Neural cell (in vitro differentiated cells): ENCODE results near the gene TTR. TPM values are rescaled to one million over a fixed set of nuclear protein-coding genes. Genes with fewer than 3 reads are reported as not detected.

Experiments
- H2AFZ ChIP-seq: fragments of 200-600, 300-800 bp; sonication (generic), shearing (Covaris generic); 2 replicates; pipeline ENCODE4 v1.6.0; 2014; ENCODE audit warnings: low read depth, mild to moderate bottlenecking, antibody characterized with exemption, low read length, moderate library complexity
- H3F3A ChIP-seq: fragments of 200-600 bp; shearing (Covaris generic); 2 replicates; pipeline ENCODE4 v1.6.1; 2016; ENCODE audit warnings: mild to moderate bottlenecking, moderate library complexity, mixed read lengths, antibody characterized with exemption, low read length; ENCODE audit not compliant: insufficient read depth, poor library complexity, severe bottlenecking
- H3K27ac ChIP-seq: fragments of 200-600, 300-800 bp; sonication (generic), shearing (Covaris generic); 2 replicates; pipeline ENCODE4 v1.5.1; 2014; ENCODE audit warnings: mild to moderate bottlenecking, low read length, moderate library complexity
- H3K27me3 ChIP-seq: fragments of 300-800, 200-600 bp; sonication (generic), shearing (Covaris generic); 2 replicates; pipeline ENCODE4 v1.6.0; 2014; ENCODE audit warnings: mild to moderate bottlenecking, low read depth, low read length, moderate library complexity; ENCODE audit not compliant: insufficient read depth
- H3K36me3 ChIP-seq: fragments of 300-800, 200-600 bp; sonication (generic), shearing (Covaris generic); 2 replicates; pipeline ENCODE4 v1.5.1; 2014; ENCODE audit warnings: mild to moderate bottlenecking, antibody characterized with exemption, low read length, moderate library complexity; ENCODE audit not compliant: insufficient read depth
- H3K4me2 ChIP-seq: fragments of 300-800, 200-600 bp; sonication (generic), shearing (Covaris generic); 2 replicates; pipeline ENCODE4 v1.6.0; 2014; ENCODE audit warnings: mild to moderate bottlenecking, low read length
- H3K4me3 ChIP-seq: fragments of 300-800, 200-600 bp; sonication (generic), shearing (Covaris generic); 2 replicates; pipeline ENCODE4 v1.5.1; 2014; ENCODE audit warnings: mild to moderate bottlenecking, low read length, moderate library complexity
- H3K79me2 ChIP-seq: fragments of 200-600 bp; shearing (Covaris generic); replicated peaks from 2 replicates; pipeline ENCODE4 v1.6.0; 2014; ENCODE audit warnings: mild to moderate bottlenecking, low read length, moderate library complexity; ENCODE audit not compliant: insufficient read depth
- H3K9ac ChIP-seq: fragments of 300-800, 200-600 bp; sonication (generic), shearing (Covaris generic); 2 replicates; pipeline ENCODE4 v1.6.1; 2016; ENCODE audit warnings: mild to moderate bottlenecking, low read length, mixed read lengths
- H3K9me2 ChIP-seq: fragments of 200-600 bp; shearing (Covaris generic); 2 replicates; pipeline ENCODE4 v1.6.1; 2016; ENCODE audit warnings: mild to moderate bottlenecking, low read length, mixed read lengths; ENCODE audit not compliant: insufficient read depth
- H3K9me3 ChIP-seq: fragments of 200-600, 300-800 bp; sonication (generic), shearing (Covaris generic); 2 replicates; pipeline ENCODE4 v1.6.1; 2016; ENCODE audit warnings: mild to moderate bottlenecking, mixed run types, low read length, moderate library complexity, mixed read lengths
- H4K20me1 ChIP-seq: fragments of 200-600 bp; shearing (Covaris generic); 2 replicates; pipeline ENCODE4 v1.6.1; 2016; ENCODE audit warnings: mild to moderate bottlenecking, mixed run types; ENCODE audit not compliant: insufficient read depth
- CTCF ChIP-seq: fragments of 450-650 bp; IDR thresholded peaks from 2 replicates; pipeline ENCODE4 v1.5.1; 2014; ENCODE audit warnings: antibody characterized with exemption, mild to moderate bottlenecking, moderate library complexity; ENCODE audit not compliant: poor library complexity, severe bottlenecking
- EP300 ChIP-seq: fragments of 450-650 bp; conservative IDR thresholded peaks from 2 replicates; pipeline ENCODE4 v1.6.1; 2014; ENCODE audit warnings: antibody characterized with exemption, mild to moderate bottlenecking, moderate library complexity; ENCODE audit not compliant: poor library complexity, severe bottlenecking
- EZH2 ChIP-seq: fragments of 200-600, 300-800 bp; shearing (Covaris generic), sonication (generic); IDR thresholded peaks from 2 replicates; pipeline ENCODE4 v1.6.1; 2014; ENCODE audit warnings: antibody characterized with exemption, low read length, borderline replicate concordance, mild to moderate bottlenecking; ENCODE audit not compliant: insufficient read depth, poor library complexity, severe bottlenecking
- MXI1 ChIP-seq: fragments of 450-650 bp; conservative IDR thresholded peaks from 2 replicates; pipeline ENCODE4 v1.6.1; 2014; ENCODE audit warnings: antibody characterized with exemption, mild to moderate bottlenecking; ENCODE audit not compliant: poor library complexity, severe bottlenecking
- POLR2AphosphoS5 ChIP-seq: IDR thresholded peaks from 2 replicates; pipeline ENCODE4 v1.6.1; 2012
- REST ChIP-seq: IDR thresholded peaks from 2 replicates; pipeline ENCODE4 v1.6.1; 2012; ENCODE audit warnings: borderline replicate concordance
- polyA plus RNA-seq: library from polyadenylated mRNA; depleted of rRNA; stranded (reverse); fragments of >200 nt; gene quantifications from 2 replicates; pipeline ENCODE4 v1.2.3, GENCODE V29; 2014

The TTR gene
- polyA plus RNA-seq, 1 donor from 2014 or later: not detected

- H3K36me3 ChIP-seq: no peaks in the 10 kb centered on the region
- H3F3A ChIP-seq: no peaks in the 10 kb centered on the region
- no peaks in the 10 kb centered on the region for H3K27me3 ChIP-seq
- no peak overlapping the region for H3K27ac ChIP-seq
- no peak overlapping the region for H3K4me2 ChIP-seq
- no peak overlapping the region for H3K4me3 ChIP-seq
- TF ChIP-seq REST (no peak), EZH2 (no peak), EP300 (no peak), CTCF (no peak), MXI1 (no peak)
- no peaks in the 10 kb centered on the region for H3K9me3 ChIP-seq
- no peaks in the 10 kb centered on the region for H4K20me1 ChIP-seq
- no peak overlapping the region for H3K9ac ChIP-seq
- no peak overlapping the region for H2AFZ ChIP-seq
- no peaks in the 10 kb centered on the region for H3K9me2 ChIP-seq
- no peaks in the 10 kb centered on the region for H3K79me2 ChIP-seq
Observed at GRCh38 chr18:31579375-31579774, 12.3 kb upstream of the TTR start.

GRCh38 chr18:31581498-31582197 is 10.0 kb upstream of the TTR start:
- Histone ChIP-seq H3K27me3 (no peaks in the 10 kb centered on the region), H3K9ac (no peak overlapping the region), H3K4me2 (no peak overlapping the region), H3K4me3 (no peak overlapping the region), H3K9me2 (no peaks in the 10 kb centered on the region), H3K9me3 (no peaks in the 10 kb centered on the region), H3K79me2 (no peaks in the 10 kb centered on the region), H3F3A (no peaks in the 10 kb centered on the region), H3K27ac (no peak overlapping the region), H2AFZ (no peak overlapping the region), H3K36me3 (no peaks in the 10 kb centered on the region), H4K20me1 (no peaks in the 10 kb centered on the region)
- TF ChIP-seq MXI1 (no peak), EZH2 (no peak), POLR2AphosphoS5 (no peak)
